Bronchial epithelial cell (primary cell): ENCODE results near the gene TMEM220. TPM values are rescaled to one million over a fixed set of nuclear protein-coding genes. Genes with fewer than 3 reads are reported as not detected.

Experiments
- DNase-seq: peaks from one replicate; pipeline ENCODE4 v3.0.0-alpha.2; 2010; ENCODE audit warnings: low read depth
- FAIRE-seq: peaks from 2 replicates; lab custom pipeline; 2011; peaks lifted over from hg19 to GRCh38; lab: Jason Lieb, UNC
- H3K27me3 ChIP-seq: 2 replicates; pipeline ENCODE4 v1.5.1; 2011; ENCODE audit warnings: low read length; ENCODE audit not compliant: control insufficient read depth, insufficient read depth
- H3K36me3 ChIP-seq: 2 replicates; pipeline ENCODE4 v1.5.1; 2011; ENCODE audit warnings: low read length; ENCODE audit not compliant: control insufficient read depth, insufficient read depth
- H3K4me3 ChIP-seq: 2 replicates; pipeline ENCODE4 v1.5.1; 2011; ENCODE audit warnings: mild to moderate bottlenecking, low read depth, low read length, control low read depth
- CTCF ChIP-seq: IDR thresholded peaks from 2 replicates; pipeline ENCODE4 v1.5.1; 2011; ENCODE audit warnings: mild to moderate bottlenecking, moderate library complexity, low read length, control low read depth, inconsistent platforms; ENCODE audit not compliant: insufficient read depth, severe bottlenecking
- total RNA-seq: library from RNA; depleted of rRNA; stranded (reverse); fragments of >200 nt; gene quantifications from 2 replicates; pipeline ENCODE4 v1.2.1, GENCODE V29; 2014

Gene TMEM220
- total RNA-seq, 1 donor from 2014 or later = 0.79 TPM

GRCh38 chr17:10664571-10664970, 65.3 kb downstream of the TMEM220 start:
- H3K36me3 ChIP-seq = no peaks in the 10 kb centered on the region
- FAIRE-seq (no peak), DNase-seq (no peak)
- H3K27me3 ChIP-seq = no peaks in the 10 kb centered on the region
- no peak for TF ChIP-seq CTCF
- H3K4me3 ChIP-seq = no peak overlapping the region

Other genes with a start within 250 kb of the TMEM220 start
- not detected in 2 replicates for gene MYH1, start 211.5 kb downstream of the TMEM220 start, total RNA-seq
- gene MYH2, start 180.4 kb downstream of the TMEM220 start, total RNA-seq = not detected in 2 replicates
- gene MYH3, start 72.7 kb downstream of the TMEM220 start, total RNA-seq = 1.1 and 1.4 TPM in 2 replicates
- 24.2 and 26.8 TPM in 2 replicates for gene SCO1, start 32.5 kb downstream of the TMEM220 start, total RNA-seq
- gene ADPRM, start 32.4 kb downstream of the TMEM220 start, total RNA-seq = 14.1 and 20.5 TPM in 2 replicates
- not detected in 2 replicates for gene TMEM238L, start 74.1 kb upstream of the TMEM220 start, total RNA-seq
- gene PIRT, start 108.1 kb upstream of the TMEM220 start, total RNA-seq = not detected in 2 replicates